Measurements from ENCODE around the gene RCE1.

- TF ChIP-seq CTCF (IDR thresholded peaks at IDR 0.05; ENCODE audit: insufficient read depth, low read length): no peak
- no peak for TF ChIP-seq REST (IDR thresholded peaks at IDR 0.05; ENCODE audit: insufficient replicate concordance, low read depth)
- no peak for TF ChIP-seq GABPA (IDR thresholded peaks at IDR 0.05; ENCODE audit: low read depth)
- no peak for TF ChIP-seq POLR2AphosphoS5 (IDR thresholded peaks at IDR 0.05; ENCODE audit: low read depth)
- TF ChIP-seq SPI1 (IDR thresholded peaks at IDR 0.05; ENCODE audit: borderline replicate concordance, low read depth): no peak
These were observed 22.8 kb downstream of the RCE1 start for GRCh38 chr11:66866007-66866406.

Data from HL-60 (cell line).